ENCODE data around the gene MAGI1.

The MAGI1 gene

GRCh38 chr3:65628978-65629377 lies 409.7 kb downstream of the MAGI1 start:
- Histone ChIP-seq H3K4me1 (ENCODE audit: low read depth, poor library complexity, severe bottlenecking) (no peaks in the 10 kb centered on the region), H3K27me3 (ENCODE audit: insufficient read depth, low read depth) (no peaks in the 10 kb centered on the region), H3K4me2 (no peak overlapping the region), H3K9ac (no peak overlapping the region), H3K36me3 (ENCODE audit: insufficient read depth) (no peaks in the 10 kb centered on the region), H2AFZ (ENCODE audit: low read depth) (no peak overlapping the region), H3K4me3 (IDR thresholded peaks at IDR 0.05; ENCODE audit: insufficient read depth, low read depth, low read length) (no peak overlapping the region), H3K79me2 (ENCODE audit: insufficient read depth, low read depth) (no peaks in the 10 kb centered on the region), H3K27ac (no peak overlapping the region), H4K20me1 (ENCODE audit: insufficient read depth) (no peaks in the 10 kb centered on the region)
- TF ChIP-seq, protein P1, sequence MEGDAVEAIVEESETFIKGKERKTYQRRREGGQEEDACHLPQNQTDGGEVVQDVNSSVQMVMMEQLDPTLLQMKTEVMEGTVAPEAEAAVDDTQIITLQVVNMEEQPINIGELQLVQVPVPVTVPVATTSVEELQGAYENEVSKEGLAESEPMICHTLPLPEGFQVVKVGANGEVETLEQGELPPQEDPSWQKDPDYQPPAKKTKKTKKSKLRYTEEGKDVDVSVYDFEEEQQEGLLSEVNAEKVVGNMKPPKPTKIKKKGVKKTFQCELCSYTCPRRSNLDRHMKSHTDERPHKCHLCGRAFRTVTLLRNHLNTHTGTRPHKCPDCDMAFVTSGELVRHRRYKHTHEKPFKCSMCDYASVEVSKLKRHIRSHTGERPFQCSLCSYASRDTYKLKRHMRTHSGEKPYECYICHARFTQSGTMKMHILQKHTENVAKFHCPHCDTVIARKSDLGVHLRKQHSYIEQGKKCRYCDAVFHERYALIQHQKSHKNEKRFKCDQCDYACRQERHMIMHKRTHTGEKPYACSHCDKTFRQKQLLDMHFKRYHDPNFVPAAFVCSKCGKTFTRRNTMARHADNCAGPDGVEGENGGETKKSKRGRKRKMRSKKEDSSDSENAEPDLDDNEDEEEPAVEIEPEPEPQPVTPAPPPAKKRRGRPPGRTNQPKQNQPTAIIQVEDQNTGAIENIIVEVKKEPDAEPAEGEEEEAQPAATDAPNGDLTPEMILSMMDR (conservative IDR thresholded peaks at IDR 0.05; ENCODE audit: low read depth, low read length), result no peak

GRCh38 chr3:65627062-65627461 lies 411.7 kb downstream of the MAGI1 start:
- Histone ChIP-seq H3K4me2 (no peak overlapping the region), H3K4me3 (IDR thresholded peaks at IDR 0.05; ENCODE audit: insufficient read depth, low read depth, low read length) (no peak overlapping the region), H3K9ac (no peak overlapping the region), H4K20me1 (ENCODE audit: insufficient read depth) (no peaks in the 10 kb centered on the region), H3K27me3 (ENCODE audit: insufficient read depth, low read depth) (no peaks in the 10 kb centered on the region), H3K36me3 (ENCODE audit: insufficient read depth) (no peaks in the 10 kb centered on the region), H3K4me1 (ENCODE audit: low read depth, poor library complexity, severe bottlenecking) (peaks cover 3% of the 10 kb centered on the region), H3K27ac (no peak overlapping the region), H2AFZ (ENCODE audit: low read depth) (no peak overlapping the region), H3K79me2 (ENCODE audit: insufficient read depth, low read depth) (no peaks in the 10 kb centered on the region)
- TF ChIP-seq, protein P1 (conservative IDR thresholded peaks at IDR 0.05; ENCODE audit: low read depth, low read length), result no peak

- TF ChIP-seq, protein P1 (conservative IDR thresholded peaks at IDR 0.05; ENCODE audit: low read depth, low read length), result no peak
- Histone ChIP-seq H3K79me2 (ENCODE audit: insufficient read depth, low read depth) (no peaks in the 10 kb centered on the region), H3K9ac (no peak overlapping the region), H3K4me3 (IDR thresholded peaks at IDR 0.05; ENCODE audit: insufficient read depth, low read depth, low read length) (no peak overlapping the region), H3K4me1 (ENCODE audit: low read depth, poor library complexity, severe bottlenecking) (peaks cover 3% of the 10 kb centered on the region), H3K4me2 (no peak overlapping the region), H3K36me3 (ENCODE audit: insufficient read depth) (no peaks in the 10 kb centered on the region), H2AFZ (ENCODE audit: low read depth) (no peak overlapping the region), H3K27me3 (ENCODE audit: insufficient read depth, low read depth) (no peaks in the 10 kb centered on the region), H3K27ac (no peak overlapping the region), H4K20me1 (ENCODE audit: insufficient read depth) (no peaks in the 10 kb centered on the region)
Observed at GRCh38 chr3:65625305-65625704, 413.4 kb downstream of the MAGI1 start.

GRCh38 chr3:65623362-65623761 lies 415.4 kb downstream of the MAGI1 start:
- Histone ChIP-seq H3K27ac (no peak overlapping the region), H3K4me1 (ENCODE audit: low read depth, poor library complexity, severe bottlenecking) (peaks cover 3% of the 10 kb centered on the region), H3K79me2 (ENCODE audit: insufficient read depth, low read depth) (no peaks in the 10 kb centered on the region), H3K36me3 (ENCODE audit: insufficient read depth) (no peaks in the 10 kb centered on the region), H2AFZ (ENCODE audit: low read depth) (no peak overlapping the region), H4K20me1 (ENCODE audit: insufficient read depth) (no peaks in the 10 kb centered on the region), H3K4me2 (no peak overlapping the region), H3K27me3 (ENCODE audit: insufficient read depth, low read depth) (no peaks in the 10 kb centered on the region), H3K4me3 (IDR thresholded peaks at IDR 0.05; ENCODE audit: insufficient read depth, low read depth, low read length) (no peak overlapping the region), H3K9ac (no peak overlapping the region)
- TF ChIP-seq, protein P1 (conservative IDR thresholded peaks at IDR 0.05; ENCODE audit: low read depth, low read length), result no peak
